Activated naive CD8-positive, alpha-beta T cell treated with anti-CD3 and anti-CD28 coated beads for 36 hours (primary cell): ENCODE measurements around the gene HHAT. TPM values are rescaled to one million over a fixed set of nuclear protein-coding genes. Genes with fewer than 3 reads are reported as not detected.

Source experiments
- DNase-seq: peaks from one replicate; pipeline ENCODE4 v3.0.0; 2021
- H3K27ac Mint-ChIP-seq: one replicate; pipeline ENCODE4 v1.8.0; 2022; ENCODE audit warnings: mild to moderate bottlenecking, moderate library complexity, mixed read lengths
- H3K27me3 Mint-ChIP-seq: one replicate; pipeline ENCODE4 v1.8.0; 2022; ENCODE audit warnings: mild to moderate bottlenecking, mixed read lengths
- H3K36me3 Mint-ChIP-seq: one replicate; pipeline ENCODE4 v1.8.0; 2021; ENCODE audit warnings: mild to moderate bottlenecking, mixed read lengths
- H3K4me1 Mint-ChIP-seq: one replicate; pipeline ENCODE4 v1.8.0; 2021; ENCODE audit warnings: mixed read lengths
- H3K4me3 Mint-ChIP-seq: one replicate; pipeline ENCODE4 v1.8.0; 2022; ENCODE audit warnings: mild to moderate bottlenecking, moderate library complexity, mixed read lengths
- H3K9me3 Mint-ChIP-seq: one replicate; pipeline ENCODE4 v1.8.0; 2022; ENCODE audit warnings: mixed read lengths
- total RNA-seq, 2 experiments: library from RNA; stranded (reverse); gene quantifications; one replicate each; pipeline ENCODE4 v1.2.3, GENCODE V29; 2021

Gene HHAT
- total RNA-seq, 2 experiments from 2014 or later: 1.3 to 2.3 TPM

- DNase-seq: no peak
- Mint-ChIP-seq H3K36me3 (no peaks in the 10 kb centered on the region), H3K27ac (no peak overlapping the region), H3K27me3 (peaks cover 14% of the 10 kb centered on the region), H3K4me1 (no peaks in the 10 kb centered on the region), H3K4me3 (no peak overlapping the region), H3K9me3 (no peaks in the 10 kb centered on the region)
Observed at GRCh38 chr1:210301615-210302000, 27.1 kb upstream of the HHAT start.

DNA sequence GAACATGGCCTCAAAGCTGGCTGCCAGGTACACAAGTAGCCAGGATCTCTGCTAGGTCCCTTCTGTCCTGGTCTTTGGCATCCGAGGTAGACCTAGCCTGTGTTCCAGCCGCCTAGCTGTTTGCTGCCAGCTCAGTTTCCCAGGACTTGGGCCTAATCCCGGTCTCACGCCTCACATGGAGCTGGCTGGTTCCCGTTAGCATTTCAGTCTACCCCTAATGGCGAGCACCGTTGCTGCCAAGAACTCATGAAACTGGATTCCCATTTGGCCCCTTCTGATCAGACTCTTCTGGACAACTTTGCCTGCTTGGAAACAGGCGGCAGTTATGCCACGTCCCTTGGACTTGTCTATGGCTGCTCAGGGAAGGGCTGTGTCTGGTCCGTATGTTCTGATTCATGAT, 26.2 kb upstream of the HHAT start:
- no peaks in the 10 kb centered on the region for H3K4me1 Mint-ChIP-seq
- no peak overlapping the region for H3K27ac Mint-ChIP-seq
- H3K27me3 Mint-ChIP-seq: peaks cover 16% of the 10 kb centered on the region
- no peaks in the 10 kb centered on the region for H3K36me3 Mint-ChIP-seq
- H3K4me3 Mint-ChIP-seq: no peak overlapping the region
- DNase-seq: no peak
- no peaks in the 10 kb centered on the region for H3K9me3 Mint-ChIP-seq

DNA sequence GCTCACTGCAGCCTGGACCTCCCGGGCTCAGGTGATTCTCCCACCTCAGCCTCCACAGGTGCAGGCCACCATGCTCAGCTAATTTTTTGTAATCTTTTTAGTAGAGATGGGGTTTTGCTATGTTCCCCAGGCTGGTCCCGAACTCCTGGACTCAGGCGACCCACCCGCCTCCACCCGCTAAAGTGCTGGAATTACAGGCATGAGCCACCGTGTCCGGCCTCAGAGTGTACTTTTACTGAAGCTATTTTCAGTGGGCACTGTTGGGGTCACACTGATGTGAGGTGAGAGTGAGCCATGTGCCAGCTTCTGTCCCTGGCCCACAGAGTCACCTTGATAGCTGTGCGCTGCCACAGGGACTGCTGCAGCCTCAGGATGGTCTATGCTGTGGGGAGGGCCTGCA, 25.3 kb upstream of the HHAT start:
- no peak for DNase-seq
- H3K9me3 Mint-ChIP-seq: no peaks in the 10 kb centered on the region
- H3K4me1 Mint-ChIP-seq: no peaks in the 10 kb centered on the region
- peaks cover 12% of the 10 kb centered on the region for H3K27me3 Mint-ChIP-seq
- no peaks in the 10 kb centered on the region for H3K36me3 Mint-ChIP-seq
- no peak overlapping the region for H3K27ac Mint-ChIP-seq
- H3K4me3 Mint-ChIP-seq: no peak overlapping the region

GRCh38 chr1:210310562-210311153, 18.0 kb upstream of the HHAT start:
- no peak overlapping the region for H3K27ac Mint-ChIP-seq

DNA sequence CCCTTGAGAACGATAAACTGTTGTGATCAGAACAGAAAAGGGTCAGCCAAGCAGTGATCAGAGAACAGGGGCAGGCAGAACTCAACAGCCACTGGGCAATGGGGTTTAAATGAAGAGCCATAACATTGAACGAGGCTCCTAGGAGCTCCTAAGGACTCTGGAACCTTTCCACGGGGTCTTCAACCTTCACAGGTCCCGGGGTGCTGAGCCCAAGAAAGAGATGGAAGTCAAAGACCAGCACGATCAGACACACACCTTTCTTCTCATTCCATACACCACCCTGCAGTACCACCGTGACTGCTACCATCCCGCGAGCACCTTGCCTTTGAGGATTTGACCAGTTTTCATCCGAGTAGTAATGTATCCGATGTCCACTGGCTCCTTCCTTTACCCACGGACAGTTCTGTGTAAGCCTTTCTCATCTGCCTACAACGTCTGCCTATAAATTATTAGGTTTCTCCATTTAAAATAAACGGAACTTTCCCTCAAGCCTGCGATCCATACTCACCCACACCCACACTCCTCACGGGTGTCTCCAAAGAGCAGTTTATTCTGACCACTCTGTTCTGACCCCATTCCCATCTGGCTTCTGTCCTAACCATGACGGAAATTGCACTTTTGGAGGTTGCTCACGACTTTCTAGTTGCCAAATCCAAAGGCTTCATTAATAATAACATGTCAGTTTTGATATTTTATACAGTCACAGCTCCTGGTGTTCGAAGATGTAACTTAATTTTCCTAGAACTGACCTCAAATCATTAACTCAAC, 16.8 kb upstream of the HHAT start:
- H3K4me3 Mint-ChIP-seq: peak overlapping the region; percentile 80
- H3K36me3 Mint-ChIP-seq: no peaks in the 10 kb centered on the region
- H3K4me1 Mint-ChIP-seq: peaks cover 5% of the 10 kb centered on the region
- H3K27ac Mint-ChIP-seq: no peak overlapping the region
- peaks cover 18% of the 10 kb centered on the region for H3K27me3 Mint-ChIP-seq
- no peak for DNase-seq
- no peaks in the 10 kb centered on the region for H3K9me3 Mint-ChIP-seq

More at GRCh38 chr1:210310562-210311153, 18.0 kb upstream of the HHAT start:
- no peak for DNase-seq
- H3K9me3 Mint-ChIP-seq: no peaks in the 10 kb centered on the region
- no peaks in the 10 kb centered on the region for H3K36me3 Mint-ChIP-seq
- H3K27me3 Mint-ChIP-seq: peaks cover 18% of the 10 kb centered on the region
- no peak overlapping the region for H3K4me3 Mint-ChIP-seq
- H3K4me1 Mint-ChIP-seq: peaks cover 5% of the 10 kb centered on the region

- Mint-ChIP-seq H3K27ac (no peak overlapping the region), H3K4me3 (no peak overlapping the region), H3K36me3 (no peaks in the 10 kb centered on the region), H3K9me3 (no peaks in the 10 kb centered on the region), H3K27me3 (peaks cover 19% of the 10 kb centered on the region), H3K4me1 (peaks cover 5% of the 10 kb centered on the region)
- DNase-seq: no peak
Observed at GRCh38 chr1:210313046-210313595, 15.6 kb upstream of the HHAT start.

- Mint-ChIP-seq H3K4me1 (peaks cover 5% of the 10 kb centered on the region), H3K4me3 (no peak overlapping the region), H3K27ac (no peak overlapping the region), H3K36me3 (no peaks in the 10 kb centered on the region), H3K27me3 (peaks cover 22% of the 10 kb centered on the region), H3K9me3 (no peaks in the 10 kb centered on the region)
- DNase-seq: no peak
Observed at GRCh38 chr1:210313921-210314320, 14.8 kb upstream of the HHAT start.

DNA sequence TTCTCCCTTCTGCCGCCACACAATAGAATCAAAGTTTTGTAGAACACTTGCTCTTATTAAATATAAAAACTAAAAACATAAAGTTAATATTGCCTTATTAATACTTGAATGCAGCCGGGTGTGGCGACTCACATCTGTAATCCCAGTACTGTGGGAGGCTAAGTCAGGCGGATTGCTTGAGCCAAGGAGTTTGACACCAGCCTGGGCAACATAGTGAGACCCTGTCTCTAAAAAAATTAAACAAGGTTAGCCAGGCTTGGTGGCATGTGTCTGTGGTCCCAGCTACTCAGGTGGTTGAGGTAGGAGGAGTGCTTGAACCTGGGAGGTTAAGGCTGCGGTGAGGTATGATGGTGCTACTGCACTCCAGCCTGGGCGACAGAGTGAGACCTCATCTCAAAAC, 13.2 kb upstream of the HHAT start:
- Mint-ChIP-seq H3K9me3 (no peaks in the 10 kb centered on the region), H3K4me3 (no peak overlapping the region), H3K27me3 (peaks cover 10% of the 10 kb centered on the region), H3K4me1 (peaks cover 3% of the 10 kb centered on the region), H3K27ac (no peak overlapping the region), H3K36me3 (no peaks in the 10 kb centered on the region)
- no peak for DNase-seq

DNA sequence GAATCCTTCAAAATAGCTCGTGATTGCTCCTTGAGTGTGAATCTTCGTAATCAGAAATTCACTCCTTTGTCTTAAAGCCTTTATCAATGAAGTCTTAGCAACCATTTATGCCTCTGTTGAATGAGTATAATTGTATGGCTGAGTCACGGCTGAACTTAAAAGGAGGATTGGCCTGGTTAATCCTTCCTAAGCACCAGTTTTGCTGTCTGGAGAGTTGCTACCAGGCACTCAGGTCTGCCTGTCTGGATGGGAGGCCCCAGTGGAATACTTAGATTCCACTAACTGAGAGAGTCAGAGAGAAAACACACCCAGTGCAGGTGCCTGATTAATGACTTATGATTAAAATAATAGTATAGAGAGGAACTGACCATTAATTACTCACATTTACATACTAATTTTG, 7.6 kb upstream of the HHAT start:
- DNase-seq: no peak
- Mint-ChIP-seq H3K4me3 (no peak overlapping the region), H3K4me1 (no peaks in the 10 kb centered on the region), H3K27ac (no peak overlapping the region), H3K27me3 (peaks cover 14% of the 10 kb centered on the region), H3K36me3 (peaks cover 2% of the 10 kb centered on the region), H3K9me3 (peaks cover 6% of the 10 kb centered on the region)

DNA sequence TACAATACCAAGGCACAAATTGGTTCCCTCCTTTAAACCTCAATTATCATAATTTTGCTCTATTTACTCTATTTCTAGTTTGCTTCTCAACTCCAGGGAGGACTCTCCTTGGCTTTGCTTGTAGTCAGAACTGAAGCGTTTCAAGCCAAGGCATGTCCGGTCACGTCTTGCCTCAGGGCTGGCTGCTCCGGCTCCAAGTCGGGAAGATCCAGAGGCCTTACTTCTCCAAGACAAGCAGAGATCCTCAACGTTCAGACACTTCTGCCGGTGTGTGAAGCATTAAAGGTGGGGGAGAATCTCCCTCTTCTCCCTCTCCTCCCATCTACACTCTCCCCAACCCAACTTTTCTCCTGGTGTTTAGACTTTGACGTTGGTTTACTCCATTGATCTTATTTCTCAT, 7.2 kb upstream of the HHAT start:
- no peak for DNase-seq
- no peaks in the 10 kb centered on the region for H3K4me1 Mint-ChIP-seq

GRCh38 chr1:210323957-210324356, 4.7 kb upstream of the HHAT start:
- Mint-ChIP-seq H3K4me3 (no peak overlapping the region), H3K9me3 (peaks cover 6% of the 10 kb centered on the region), H3K4me1 (peaks cover 7% of the 10 kb centered on the region), H3K27ac (no peak overlapping the region), H3K27me3 (peaks cover 13% of the 10 kb centered on the region), H3K36me3 (peaks cover 2% of the 10 kb centered on the region)
- DNase-seq: no peak

More for the DNA sequence above, 7.2 kb upstream of the HHAT start:
- Mint-ChIP-seq H3K36me3 (peaks cover 2% of the 10 kb centered on the region), H3K4me3 (no peak overlapping the region), H3K9me3 (peaks cover 6% of the 10 kb centered on the region), H3K27ac (no peak overlapping the region), H3K27me3 (peaks cover 14% of the 10 kb centered on the region)

DNA sequence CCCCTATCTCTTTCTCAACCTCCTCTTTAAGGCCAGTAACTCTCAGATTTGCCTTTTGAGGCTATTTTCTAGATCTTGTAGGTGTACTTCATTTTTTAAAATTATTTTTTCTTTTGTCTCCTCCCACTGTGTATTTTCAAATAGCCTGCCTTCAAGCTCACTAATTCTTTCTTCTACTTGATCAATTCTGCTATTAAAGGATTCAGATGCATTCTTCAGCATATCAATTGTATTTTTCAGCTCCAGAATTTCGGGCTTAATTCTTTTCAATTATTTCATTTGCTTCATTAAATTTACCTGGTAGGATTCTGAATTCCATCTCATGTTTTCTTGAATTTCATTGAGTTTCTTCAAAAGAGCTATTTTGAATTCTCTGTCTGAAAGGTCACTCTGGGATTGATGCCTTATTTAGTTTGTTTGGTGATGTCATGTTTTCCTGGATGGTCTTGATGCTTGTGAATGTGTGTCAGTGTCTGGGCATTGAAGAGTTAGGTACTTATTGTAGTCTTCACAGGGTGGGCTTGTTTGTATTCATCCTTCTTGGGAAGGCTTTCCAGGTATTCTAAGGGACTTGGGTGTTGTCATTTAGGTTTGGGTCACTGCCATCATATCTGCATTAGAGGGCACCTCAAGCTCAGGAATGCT, 3.6 kb upstream of the HHAT start:
- H3K27me3 Mint-ChIP-seq: peaks cover 20% of the 10 kb centered on the region
- peaks cover 2% of the 10 kb centered on the region for H3K36me3 Mint-ChIP-seq
- no peak for DNase-seq
- H3K27ac Mint-ChIP-seq: no peak overlapping the region
- H3K4me1 Mint-ChIP-seq: peaks cover 13% of the 10 kb centered on the region
- no peak overlapping the region for H3K4me3 Mint-ChIP-seq
- peaks cover 6% of the 10 kb centered on the region for H3K9me3 Mint-ChIP-seq

- Mint-ChIP-seq H3K36me3 (peaks cover 2% of the 10 kb centered on the region), H3K9me3 (peaks cover 6% of the 10 kb centered on the region)
- no peak for DNase-seq
Observed at GRCh38 chr1:210328032-210328745, 513 bp upstream of the HHAT start.

GRCh38 chr1:210330279-210330866, 1.7 kb downstream of the HHAT start:
- Mint-ChIP-seq H3K36me3 (no peaks in the 10 kb centered on the region), H3K4me1 (peaks cover 32% of the 10 kb centered on the region), H3K27me3 (peaks cover 16% of the 10 kb centered on the region), H3K9me3 (peaks cover 2% of the 10 kb centered on the region), H3K27ac (no peak overlapping the region), H3K4me3 (no peak overlapping the region)
- no peak for DNase-seq

More at GRCh38 chr1:210328032-210328745, 513 bp upstream of the HHAT start:
- Mint-ChIP-seq H3K4me3 (peak overlapping the region; percentile 94), H3K4me1 (peaks cover 32% of the 10 kb centered on the region), H3K27me3 (peaks cover 20% of the 10 kb centered on the region), H3K27ac (peak overlapping the region; percentile 84)
